Duodenal mucosa (tissue), 2 donors: Measurements from ENCODE around the gene SPANXA1.
"Not testable (repeated sequence)": the region's sequence is repeated elsewhere in the genome, so short reads cannot be mapped to it uniquely, and the experiment has no call there.

ENCODE experiments used
- H3K27ac ChIP-seq: one replicate; pipeline ENCODE4 v1.7.0; 2013; ENCODE audit warnings: low read depth, low read length
- H3K27me3 ChIP-seq, 2 donors: one replicate each; pipeline ENCODE4 v1.7.0; 2013; ENCODE audit warnings: low read length in 2 of 2, control low read depth in 1 of 2; ENCODE audit not compliant: insufficient read depth in 2 of 2, control insufficient read depth in 1 of 2
- H3K36me3 ChIP-seq, 2 donors: one replicate each; pipeline ENCODE4 v1.7.0; 2013; ENCODE audit warnings: low read length in 2 of 2, control low read depth in 1 of 2; ENCODE audit not compliant: insufficient read depth in 2 of 2, control insufficient read depth in 1 of 2
- H3K4me1 ChIP-seq, 2 donors: one replicate each; pipeline ENCODE4 v1.7.0; 2013; ENCODE audit warnings: low read length in 2 of 2, control low read depth in 1 of 2; ENCODE audit not compliant: insufficient read depth in 2 of 2, control insufficient read depth in 1 of 2
- H3K4me3 ChIP-seq, 2 donors: one replicate each; pipeline ENCODE4 v1.7.0; 2013; ENCODE audit warnings: low read length in 2 of 2, low read depth in 1 of 2
- H3K9ac ChIP-seq, 2 donors: one replicate each; pipeline ENCODE4 v1.7.0; 2013; ENCODE audit warnings: low read length in 2 of 2, low read depth in 1 of 2
- H3K9me3 ChIP-seq, 2 donors: one replicate each; pipeline ENCODE4 v1.7.0; 2013; ENCODE audit warnings: low read length in 2 of 2, control low read depth in 1 of 2; ENCODE audit not compliant: control insufficient read depth in 1 of 2

SPANXA1 gene, protein sequence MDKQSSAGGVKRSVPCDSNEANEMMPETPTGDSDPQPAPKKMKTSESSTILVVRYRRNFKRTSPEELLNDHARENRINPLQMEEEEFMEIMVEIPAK

DNA sequence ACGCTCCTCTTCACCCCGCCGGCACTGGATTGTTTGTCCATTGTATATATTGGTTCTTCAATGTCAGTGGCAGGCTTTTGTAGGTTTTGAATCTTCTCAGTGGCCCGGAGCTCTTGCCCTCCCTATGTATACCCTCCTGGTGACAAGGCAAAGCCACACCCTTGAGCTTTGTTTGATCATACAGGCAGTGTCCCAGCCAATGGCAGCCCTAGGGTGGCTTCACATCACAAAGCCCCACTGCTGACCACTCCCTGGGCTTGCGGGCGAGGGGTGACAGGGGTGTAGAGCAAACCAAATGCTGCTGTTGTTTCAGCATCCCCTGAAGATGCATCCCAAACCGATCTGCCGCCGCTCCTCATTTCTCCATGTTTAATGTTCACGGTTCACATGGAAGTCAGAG is at the start of gene SPANXA1:
Gene SPANXA1, minus strand, starts transcription at position 101 of the 400 bp plus-strand sequence. Its CDS starts 60 bp downstream, at position 41.
- not testable (repeated sequence) for H3K27me3 ChIP-seq, H3K4me1 ChIP-seq, H3K36me3 ChIP-seq, H3K4me3 ChIP-seq, H3K9ac ChIP-seq, H3K9me3 ChIP-seq, H3K27ac ChIP-seq

DNA sequence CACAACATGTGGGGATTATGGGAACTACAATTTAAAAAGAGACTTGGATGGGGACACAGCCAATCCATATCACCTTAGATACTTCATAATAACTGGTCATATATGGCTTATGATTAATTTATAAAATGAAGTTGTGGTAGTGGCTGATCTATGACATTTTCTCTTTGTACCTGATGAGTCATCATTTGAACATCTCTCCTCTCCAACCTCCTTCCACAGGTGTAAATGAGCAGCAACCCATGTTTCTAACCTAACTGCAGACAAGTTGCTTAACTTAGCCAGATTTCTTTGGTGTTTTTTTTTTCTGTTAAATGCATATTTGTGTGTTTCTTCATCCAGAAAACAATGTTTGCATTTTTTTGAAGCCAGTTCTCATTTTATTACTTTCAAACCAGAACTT is 47.6 kb upstream of the SPANXA1 start:
- H3K27me3 ChIP-seq, result no peaks in the 10 kb centered on the region
- no peak overlapping the region for H3K4me3 ChIP-seq
- no peak overlapping the region for H3K27ac ChIP-seq
- no peaks in the 10 kb centered on the region for H3K9me3 ChIP-seq
- no peaks in the 10 kb centered on the region for H3K4me1 ChIP-seq
- no peak overlapping the region for H3K9ac ChIP-seq
- H3K36me3 ChIP-seq, result no peaks in the 10 kb centered on the region

DNA sequence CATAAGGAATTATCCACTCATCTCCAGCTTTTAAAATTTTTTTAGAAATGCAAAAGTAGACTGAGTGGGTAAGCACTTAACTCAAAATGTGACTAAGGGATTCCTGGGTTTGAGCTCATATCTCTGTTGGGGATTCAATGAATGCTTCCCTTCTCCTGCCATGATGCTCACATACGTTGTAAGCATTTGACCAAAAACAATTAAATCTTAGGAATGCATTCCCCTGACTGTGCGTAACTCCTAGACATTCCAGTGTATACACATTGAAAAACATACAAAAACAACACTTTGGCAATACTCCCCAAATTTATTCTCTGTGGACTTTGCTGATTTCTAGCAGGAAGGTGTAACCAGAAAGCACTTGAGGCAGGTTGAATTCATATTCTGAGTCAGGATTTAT is 34.8 kb upstream of the SPANXA1 start:
- Histone ChIP-seq H3K27ac (no peak overlapping the region), H3K36me3 (no peaks in the 10 kb centered on the region), H3K4me1 (no peaks in the 10 kb centered on the region), H3K4me3 (no peak overlapping the region), H3K9ac (no peak overlapping the region), H3K9me3 (no peaks in the 10 kb centered on the region), H3K27me3 (no peaks in the 10 kb centered on the region)

DNA sequence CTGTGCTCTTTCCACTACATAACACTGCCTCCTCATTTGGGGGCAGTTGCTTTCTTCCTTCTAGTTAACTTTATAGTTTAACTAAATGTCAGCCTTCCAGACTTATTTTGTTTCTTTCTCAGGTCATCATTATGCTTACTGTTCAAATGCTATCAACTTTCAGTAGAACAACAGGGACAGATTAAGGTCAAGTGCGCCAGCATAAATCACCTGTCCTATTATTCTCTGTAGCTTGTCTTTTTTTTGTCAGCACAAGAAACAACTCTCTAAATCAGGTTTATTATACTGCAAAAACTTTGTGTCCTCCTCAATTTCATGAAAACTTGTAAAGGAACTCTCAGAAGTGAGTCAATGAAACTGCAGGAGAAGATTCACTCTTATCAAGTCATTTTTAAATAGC is 24.6 kb upstream of the SPANXA1 start:
- Histone ChIP-seq H3K9ac (no peak overlapping the region), H3K4me1 (no peaks in the 10 kb centered on the region), H3K4me3 (no peak overlapping the region), H3K9me3 (no peaks in the 10 kb centered on the region), H3K27me3 (no peaks in the 10 kb centered on the region), H3K36me3 (no peaks in the 10 kb centered on the region), H3K27ac (no peak overlapping the region)

DNA sequence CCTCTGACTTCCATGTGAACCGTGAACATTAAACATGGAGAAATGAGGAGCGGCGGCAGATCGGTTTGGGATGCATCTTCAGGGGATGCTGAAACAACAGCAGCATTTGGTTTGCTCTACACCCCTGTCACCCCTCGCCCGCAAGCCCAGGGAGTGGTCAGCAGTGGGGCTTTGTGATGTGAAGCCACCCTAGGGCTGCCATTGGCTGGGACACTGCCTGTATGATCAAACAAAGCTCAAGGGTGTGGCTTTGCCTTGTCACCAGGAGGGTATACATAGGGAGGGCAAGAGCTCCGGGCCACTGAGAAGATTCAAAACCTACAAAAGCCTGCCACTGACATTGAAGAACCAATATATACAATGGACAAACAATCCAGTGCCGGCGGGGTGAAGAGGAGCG is 4.9 kb upstream of the SPANXA1 start, which contains the start of gene SPANXA2:
Gene SPANXA2, plus strand, starts transcription at position 301 of the 400 bp plus-strand sequence. Its CDS starts 60 bp downstream, at position 361.
- H3K27me3 ChIP-seq, H3K36me3 ChIP-seq, H3K4me3 ChIP-seq, H3K4me1 ChIP-seq, H3K9me3 ChIP-seq, H3K9ac ChIP-seq, H3K27ac ChIP-seq: not testable (repeated sequence)

DNA sequence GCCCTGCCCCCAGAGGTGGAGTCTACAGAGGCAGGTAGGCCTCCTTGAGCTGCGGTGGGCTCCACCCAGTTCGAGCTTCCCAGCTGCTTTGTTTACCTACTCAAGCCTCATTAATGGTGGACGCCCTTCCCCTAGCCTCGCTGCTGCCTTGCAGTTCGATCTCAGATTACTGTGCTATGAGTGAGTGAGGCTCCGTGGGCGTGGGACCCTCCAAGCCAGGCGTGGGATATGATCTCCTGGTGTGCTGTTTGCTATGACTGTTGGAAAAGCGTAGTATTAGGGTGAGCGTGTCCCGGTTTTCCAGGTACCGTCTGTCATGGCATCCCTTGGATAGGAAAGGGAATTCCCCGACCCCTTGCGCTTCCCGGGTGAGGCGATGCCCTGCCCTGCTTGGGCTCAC is 42.0 kb downstream of the SPANXA1 start:
- not testable (repeated sequence) for H3K4me1 ChIP-seq, H3K27ac ChIP-seq, H3K27me3 ChIP-seq, H3K36me3 ChIP-seq, H3K4me3 ChIP-seq, H3K9ac ChIP-seq, H3K9me3 ChIP-seq
